Suprapubic skin (tissue), 3 donors: Measurements from ENCODE around the gene IL33.

Source experiments
- CTCF ChIP-seq, 2 donors: fragments of 200-600 bp in 1 of 2; fragments of 450-650 bp in 1 of 2; sonication (generic) in 1 of 2; IDR thresholded peaks; one replicate each; pipeline ENCODE4 v1.5.1; 2016 to 2019; ENCODE audit warnings: antibody characterized with exemption in 2 of 2, mild to moderate bottlenecking in 1 of 2, moderate library complexity in 1 of 2
- EP300 ChIP-seq: sonication (generic); formaldehyde crosslinking; IDR thresholded peaks from one replicate; pipeline ENCODE4 v1.6.1; 2017; ENCODE audit warnings: antibody characterized with exemption

- no peak for TF ChIP-seq CTCF (IDR thresholded peaks at IDR 0.05)
- no peak for TF ChIP-seq EP300
Measured at GRCh38 chr9:6234014-6234413, 18.4 kb downstream of the IL33 start.
